NCI-H774 (cell line): ENCODE results near the gene ALDOB.

ENCODE experiments used
- DNase-seq: peaks from one replicate; lab custom pipeline; 2025; lab: John Stamatoyannopoulos, UW

The ALDOB gene

DNA sequence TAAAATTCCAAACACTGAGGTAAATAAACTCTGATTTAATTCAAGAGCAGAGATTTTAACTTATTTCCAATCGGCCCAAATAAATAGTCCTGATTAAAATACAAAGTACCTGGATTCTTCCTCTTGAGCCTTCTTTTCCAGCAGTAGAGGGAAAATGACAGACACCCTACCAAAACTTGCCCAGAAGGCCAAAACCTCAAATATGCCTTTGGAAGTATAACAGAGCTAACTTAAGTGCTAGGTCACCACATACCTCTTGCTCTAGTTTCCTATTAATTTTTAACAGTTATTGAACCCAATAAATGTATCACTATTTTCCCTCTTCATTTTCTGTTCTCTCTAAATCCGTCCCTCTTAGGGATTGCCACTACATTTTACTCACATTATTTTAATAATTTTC is 52.2 kb downstream of the ALDOB start:
- DNase-seq: no peak

GRCh38 chr9:101381833-101382342 is 53.7 kb downstream of the ALDOB start:
- no peak for DNase-seq

- no peak for DNase-seq
Observed at GRCh38 chr9:101381118-101381517, 54.5 kb downstream of the ALDOB start.

DNA sequence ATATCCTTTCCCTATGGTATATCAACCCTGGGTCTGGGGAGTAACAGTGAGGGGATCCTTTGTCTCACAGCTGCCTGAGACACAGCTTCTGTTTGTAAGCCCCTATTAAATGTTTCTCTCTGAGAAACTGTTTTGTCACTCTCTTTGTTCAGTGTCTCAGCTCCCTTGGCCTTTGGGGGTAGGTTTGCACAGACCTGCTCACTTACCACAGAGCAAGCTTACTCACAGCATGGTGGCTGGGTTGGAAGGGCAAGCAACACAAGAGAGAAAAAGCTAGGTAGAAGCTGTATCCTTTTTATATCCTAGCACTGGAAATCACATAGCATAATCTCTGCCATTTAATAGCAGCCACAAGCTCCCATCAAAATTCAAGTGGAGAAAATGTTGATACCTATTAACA is 55.3 kb downstream of the ALDOB start:
- no peak for DNase-seq

DNA sequence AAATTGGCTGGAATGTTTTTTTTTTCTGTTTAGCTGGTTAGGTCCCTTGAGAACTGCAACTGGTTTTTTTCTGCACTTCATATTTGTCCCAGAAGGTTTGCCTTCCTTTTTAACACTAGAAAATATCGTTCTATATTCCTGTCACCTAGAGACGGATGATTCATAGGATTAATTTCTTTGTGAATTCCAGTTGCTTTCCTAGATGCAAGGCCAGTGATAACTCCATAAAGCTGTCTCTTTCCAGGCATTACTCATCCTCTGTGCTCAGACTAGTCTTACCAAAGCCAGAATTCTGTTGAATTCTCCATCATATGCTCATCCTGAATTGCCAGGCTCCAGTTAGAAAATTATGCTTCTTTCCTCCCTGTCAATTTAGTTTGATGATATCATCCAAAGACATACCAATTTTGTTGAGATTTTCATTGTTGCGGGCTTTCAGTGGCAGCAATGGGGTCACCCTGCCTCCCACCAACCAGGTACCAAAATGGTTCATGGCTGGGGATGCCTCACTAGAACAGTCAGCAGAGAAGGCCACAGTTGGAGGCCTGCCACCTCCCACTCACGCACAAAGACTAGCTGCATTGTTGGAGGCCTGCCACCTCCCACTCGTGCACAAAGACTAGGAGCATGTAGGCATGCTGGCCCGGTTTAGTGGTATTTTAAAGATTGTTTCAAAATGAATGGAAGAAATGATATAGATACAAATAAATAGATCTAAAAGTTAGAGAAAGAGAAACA is 59.3 kb downstream of the ALDOB start:
- DNase-seq: no peak

GRCh38 chr9:101375546-101375945 is 60.0 kb downstream of the ALDOB start:
- no peak for DNase-seq

DNA sequence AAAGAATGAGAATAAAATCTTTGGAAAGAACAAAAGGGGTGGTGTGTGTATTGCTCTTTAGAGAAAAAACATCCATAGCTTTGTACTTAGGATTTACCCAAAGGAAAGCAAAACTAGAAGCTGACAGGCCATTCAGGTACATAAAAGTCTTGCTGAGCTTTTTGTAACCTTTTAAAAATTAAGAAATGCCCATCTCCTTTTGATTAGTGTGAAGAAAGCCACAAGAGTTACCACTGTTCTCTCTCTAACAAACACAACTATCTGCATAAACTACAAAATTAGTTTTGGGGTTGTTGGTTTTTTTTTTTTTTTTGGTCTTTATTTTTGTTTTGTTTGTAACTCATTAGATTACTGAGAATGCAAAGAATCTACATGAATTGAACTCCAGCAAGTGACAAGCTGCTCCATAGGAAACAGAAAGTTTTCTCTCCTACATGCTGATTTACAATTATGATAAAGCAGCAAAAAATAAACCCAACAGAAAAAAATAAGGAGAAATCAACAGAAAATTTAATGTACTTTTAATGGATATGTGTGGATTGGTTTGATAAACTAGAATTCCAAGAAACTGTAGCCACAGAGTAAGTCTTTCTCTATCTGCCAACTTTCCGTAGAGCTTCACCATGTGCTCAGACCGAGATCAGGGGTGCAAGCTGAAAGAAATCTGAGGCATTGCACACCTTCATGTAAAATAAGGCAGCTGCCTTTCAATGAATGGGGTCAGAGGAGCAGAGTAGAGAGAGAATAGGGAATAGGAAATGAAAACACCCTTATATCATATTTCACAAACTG is 63.1 kb downstream of the ALDOB start:
- DNase-seq: no peak

- no peak for DNase-seq
Observed at GRCh38 chr9:101371813-101372212, 63.8 kb downstream of the ALDOB start.
